K562 (cell line): ENCODE results near the gene APOBEC3C. TPM values are rescaled to one million over a fixed set of nuclear protein-coding genes. Genes with fewer than 3 reads are reported as not detected.

ENCODE experiments used
- BRF1 ChIP-seq: IDR thresholded peaks from 3 replicates; pipeline ENCODE4 v1.6.1; 2011; ENCODE audit warnings: borderline replicate concordance, mild to moderate bottlenecking; ENCODE audit not compliant: insufficient read length; ENCODE audit errors: extremely low read depth
- CC2D1A ChIP-seq: fragments of 450-650 bp; IDR thresholded peaks from 2 replicates; pipeline ENCODE4 v1.6.1; 2017; ENCODE audit warnings: mild to moderate bottlenecking
- CHD2 ChIP-seq: IDR thresholded peaks from 2 replicates; pipeline ENCODE4 v1.6.1; 2011; ENCODE audit warnings: low read depth, low read length
- COPS2 ChIP-seq: fragments of 450-650 bp; conservative IDR thresholded peaks from 2 replicates; pipeline ENCODE4 v1.6.1; 2016; ENCODE audit warnings: mild to moderate bottlenecking, moderate library complexity
- E2F6 ChIP-seq, 2 experiments: IDR thresholded peaks; 2 replicates each; pipeline ENCODE4 v1.6.1; 2011; ENCODE audit warnings: borderline replicate concordance in 1 of 2, control low read depth in 1 of 2, low read depth in 1 of 2, low read length in 1 of 2, mild to moderate bottlenecking in 1 of 2, mixed read lengths in 1 of 2, moderate library complexity in 1 of 2; ENCODE audit not compliant: insufficient read depth in 1 of 2, insufficient read length in 1 of 2, poor library complexity in 1 of 2, severe bottlenecking in 1 of 2; ENCODE audit errors: extremely low read depth in 1 of 2
- EGR1 ChIP-seq: fragments of 450-650 bp; conservative IDR thresholded peaks from 2 replicates; pipeline ENCODE4 v1.6.1; 2017; ENCODE audit warnings: mild to moderate bottlenecking
- FOS ChIP-seq: IDR thresholded peaks from 3 replicates; pipeline ENCODE4 v1.6.1; 2011; ENCODE audit not compliant: insufficient read length; ENCODE audit errors: extremely low read depth
- GABPB1 ChIP-seq: sonication (generic); formaldehyde crosslinking; IDR thresholded peaks from 2 replicates; pipeline ENCODE4 v1.8.0; 2022; ENCODE audit warnings: mild to moderate bottlenecking, missing genetic modification reagents
- HDGF ChIP-seq: fragments of 450-650 bp; IDR thresholded peaks from 2 replicates; pipeline ENCODE4 v1.6.1; 2016
- HES1 ChIP-seq: fragments of 450-650 bp; IDR thresholded peaks from 2 replicates; pipeline ENCODE4 v1.6.1; 2016; ENCODE audit warnings: low read depth, mild to moderate bottlenecking, moderate library complexity
- IRF1 ChIP-seq: sonication (generic); formaldehyde crosslinking; IDR thresholded peaks from 2 replicates; pipeline ENCODE4 v1.8.0; 2022; ENCODE audit warnings: missing genetic modification reagents, mild to moderate bottlenecking, borderline replicate concordance
- KLF1 ChIP-seq: fragments of 450-650 bp; IDR thresholded peaks from 2 replicates; pipeline ENCODE4 v1.6.1; 2016; ENCODE audit warnings: missing genetic modification characterization, missing compliant biosample characterization
- POLR2AphosphoS5 ChIP-seq: IDR thresholded peaks from 2 replicates; pipeline ENCODE4 v1.6.1; 2011; ENCODE audit warnings: mild to moderate bottlenecking, low read depth, low read length, moderate library complexity; ENCODE audit not compliant: control insufficient read depth, insufficient read depth
- RBM39 ChIP-seq: fragments of 200-400 bp; formaldehyde crosslinking; optimal IDR thresholded peaks from 2 replicates; pipeline ENCODE3; 2018; ENCODE audit warnings: low read depth, low read length
- RNF2 ChIP-seq: sonication (generic); IDR thresholded peaks from 2 replicates; pipeline ENCODE4 v1.6.1; 2016
- SIX5 ChIP-seq, 2 experiments: IDR thresholded peaks; 2 replicates each; pipeline ENCODE4 v1.6.1; 2011; ENCODE audit warnings: low read length in 2 of 2, borderline replicate concordance in 1 of 2, low read depth in 1 of 2, mild to moderate bottlenecking in 1 of 2, moderate library complexity in 1 of 2; ENCODE audit not compliant: insufficient read depth in 1 of 2
- SMARCE1 ChIP-seq: fragments of 450-650 bp; IDR thresholded peaks from 2 replicates; pipeline ENCODE4 v1.7.1; 2016; ENCODE audit warnings: mild to moderate bottlenecking
- SMC3 ChIP-seq: conservative IDR thresholded peaks from 2 replicates; pipeline ENCODE4 v1.6.1; 2011; ENCODE audit warnings: low read depth, low read length, improper control_type of control experiment; ENCODE audit not compliant: insufficient read depth
- TAF15 ChIP-seq: fragments of 200-400 bp; formaldehyde crosslinking; IDR thresholded peaks from 2 replicates; pipeline ENCODE4 v1.6.1; 2017; ENCODE audit warnings: mild to moderate bottlenecking, low read depth, low read length, moderate library complexity
- ZNF639 ChIP-seq, 2 experiments: fragments of 200-800 bp in 1 of 2; sonication (Bioruptor generic) in 1 of 2; sonication (generic) in 1 of 2; formaldehyde crosslinking in 1 of 2; IDR thresholded peaks in 1 of 2; conservative IDR thresholded peaks in 1 of 2; 2 replicates each; pipeline versions ENCODE4 v1.5.0 to v1.6.1; 2016 to 2020; ENCODE audit warnings: missing compliant biosample characterization in 1 of 2, missing genetic modification characterization in 1 of 2, missing genetic modification reagents in 1 of 2
- ZNF696 ChIP-seq: fragments of 250-450 bp; sonication (Bioruptor Pico); conservative IDR thresholded peaks from 2 replicates; pipeline ENCODE4 v1.4.0; 2020; ENCODE audit warnings: mild to moderate bottlenecking, moderate library complexity
- polyA plus RNA-seq, 8 experiments: library from polyadenylated mRNA; depleted of rRNA in 4 of 8; stranded (reverse) in 5 of 8; unstranded in 3 of 8; fragments of >200 nt; fragmentation: Nextera tagmentation in 2 of 8; fragmentation: Illumina TruSeq in 1 of 8; extraction: Ambion mirVana in 2 of 8; extraction: Trizol in 1 of 8; gene quantifications; 2 replicates each; pipeline versions ENCODE4 v1.2.1 to v1.2.3, GENCODE V29; 2011 to 2014; ENCODE audit warnings: inconsistent platforms in 1 of 8, missing spikeins in 1 of 8
- total RNA-seq, 7 experiments: library from RNA; depleted of rRNA in 6 of 7; stranded (reverse); fragments of >200 nt in 6 of 7; fragmentation: Illumina TruSeq in 2 of 7; extraction: Trizol in 2 of 7; gene quantifications; 2 replicates each; pipeline versions ENCODE4 v1.2.1 to v1.2.3, GENCODE V29; 2011 to 2021; ENCODE audit warnings: low replicate concordance in 1 of 7
- TF ChIP-seq, protein P1 (sequence below), 2 experiments: fragments of 450-650 bp; IDR thresholded peaks; 2 replicates each; pipeline ENCODE4 v1.6.1; 2016

APOBEC3C gene
- total and polyA plus RNA-seq, 9 of the 15 experiments (the other 6 are each of a cell fraction or from before 2014, with no cell fraction given): 12.4 to 285 (median 55.5) TPM

GRCh38 chr22:38981992-38982927 is 31.8 kb upstream of the APOBEC3C start, which contains the start of gene APOBEC3B (continued):
- TF ChIP-seq ZNF696 (no peak), FOS (peak; percentile 14), ZNF639 (CRISPR knock-in tag; conservative IDR thresholded peaks at IDR 0.05 in 1 of 2, IDR thresholded peaks at IDR 0.05 in 1 of 2) (no peak), IRF1 (CRISPR knock-in tag) (no peak), BRF1 (no peak), KLF1 (tag) (no peak), RBM39 (no peak), EGR1 (no peak), RNF2 (no peak), CHD2 (no peak), E2F6 (IDR thresholded peaks at IDR 0.05; ENCODE audit: borderline replicate concordance in 1 of 2, extremely low read depth in 1 of 2, insufficient read depth in 1 of 2, insufficient read length in 1 of 2, low read depth in 1 of 2, low read length in 1 of 2, poor library complexity in 1 of 2, severe bottlenecking in 1 of 2) (peak; percentile 90 to 91), TAF15 (no peak), SMC3 (no peak), SIX5 (IDR thresholded peaks at IDR 0.05; ENCODE audit: borderline replicate concordance in 1 of 2, insufficient read depth in 1 of 2, low read depth in 1 of 2, low read length in 2 of 2) (no peak), POLR2AphosphoS5 (peak; percentile 46; the same call in 1 of the 2 replicates), HES1 (no peak), CC2D1A (0 out of 2 replicates have a peak, but pooled peaks have one; percentile 13), HDGF (no peak), COPS2 (no peak), GABPB1 (peak; percentile 68; the same call in 1 of the 2 replicates), SMARCE1 (peak; percentile 41; the same call in 1 of the 2 replicates)
- TF ChIP-seq, protein P1, sequence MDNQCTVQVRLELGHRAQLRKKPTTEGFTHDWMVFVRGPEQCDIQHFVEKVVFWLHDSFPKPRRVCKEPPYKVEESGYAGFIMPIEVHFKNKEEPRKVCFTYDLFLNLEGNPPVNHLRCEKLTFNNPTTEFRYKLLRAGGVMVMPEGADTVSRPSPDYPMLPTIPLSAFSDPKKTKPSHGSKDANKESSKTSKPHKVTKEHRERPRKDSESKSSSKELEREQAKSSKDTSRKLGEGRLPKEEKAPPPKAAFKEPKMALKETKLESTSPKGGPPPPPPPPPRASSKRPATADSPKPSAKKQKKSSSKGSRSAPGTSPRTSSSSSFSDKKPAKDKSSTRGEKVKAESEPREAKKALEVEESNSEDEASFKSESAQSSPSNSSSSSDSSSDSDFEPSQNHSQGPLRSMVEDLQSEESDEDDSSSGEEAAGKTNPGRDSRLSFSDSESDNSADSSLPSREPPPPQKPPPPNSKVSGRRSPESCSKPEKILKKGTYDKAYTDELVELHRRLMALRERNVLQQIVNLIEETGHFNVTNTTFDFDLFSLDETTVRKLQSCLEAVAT (IDR thresholded peaks at IDR 0.05): no peak
